GM19043 (cell line): ENCODE measurements around the gene TSSK3.

ENCODE experiments used
- ATAC-seq: cut with Tn5 transposase; IDR thresholded peaks from one replicate; pipeline ENCODE4 v1.9.1; 2021; ENCODE audit warnings: low read depth; ENCODE audit not compliant: unreplicated experiment

Gene TSSK3, protein sequence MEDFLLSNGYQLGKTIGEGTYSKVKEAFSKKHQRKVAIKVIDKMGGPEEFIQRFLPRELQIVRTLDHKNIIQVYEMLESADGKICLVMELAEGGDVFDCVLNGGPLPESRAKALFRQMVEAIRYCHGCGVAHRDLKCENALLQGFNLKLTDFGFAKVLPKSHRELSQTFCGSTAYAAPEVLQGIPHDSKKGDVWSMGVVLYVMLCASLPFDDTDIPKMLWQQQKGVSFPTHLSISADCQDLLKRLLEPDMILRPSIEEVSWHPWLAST

GRCh38 chr1:32362474-32363313 is at the start of gene TSSK3, which contains the start of gene FAM229A:
TSSK3 (plus strand) TSS chr1:32362539; CDS start chr1:32362702, 163 bp downstream.
FAM229A (minus strand) TSS chr1:32362485; CDS start chr1:32362091, 394 bp downstream.
- no peak for ATAC-seq

DNA sequence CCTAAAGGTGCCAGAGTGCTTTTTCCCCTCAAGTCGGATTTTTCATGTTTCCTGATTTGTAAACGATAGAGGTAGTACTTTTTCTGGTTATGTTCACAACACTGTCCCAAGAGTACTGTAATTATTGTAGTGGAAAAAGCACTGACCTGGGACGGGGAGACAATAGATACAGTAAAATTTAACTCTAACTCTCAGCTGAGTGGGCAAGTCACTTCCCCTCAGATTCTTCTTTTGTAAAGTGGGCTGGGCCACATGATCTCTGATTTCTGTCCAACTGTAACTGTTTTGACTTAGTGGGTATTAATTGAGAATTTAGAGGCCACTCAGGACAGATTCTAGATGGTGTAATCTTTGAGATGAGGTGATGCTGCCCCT is 45.4 kb upstream of the TSSK3 start:
- ATAC-seq, result peak; percentile 39

DNA sequence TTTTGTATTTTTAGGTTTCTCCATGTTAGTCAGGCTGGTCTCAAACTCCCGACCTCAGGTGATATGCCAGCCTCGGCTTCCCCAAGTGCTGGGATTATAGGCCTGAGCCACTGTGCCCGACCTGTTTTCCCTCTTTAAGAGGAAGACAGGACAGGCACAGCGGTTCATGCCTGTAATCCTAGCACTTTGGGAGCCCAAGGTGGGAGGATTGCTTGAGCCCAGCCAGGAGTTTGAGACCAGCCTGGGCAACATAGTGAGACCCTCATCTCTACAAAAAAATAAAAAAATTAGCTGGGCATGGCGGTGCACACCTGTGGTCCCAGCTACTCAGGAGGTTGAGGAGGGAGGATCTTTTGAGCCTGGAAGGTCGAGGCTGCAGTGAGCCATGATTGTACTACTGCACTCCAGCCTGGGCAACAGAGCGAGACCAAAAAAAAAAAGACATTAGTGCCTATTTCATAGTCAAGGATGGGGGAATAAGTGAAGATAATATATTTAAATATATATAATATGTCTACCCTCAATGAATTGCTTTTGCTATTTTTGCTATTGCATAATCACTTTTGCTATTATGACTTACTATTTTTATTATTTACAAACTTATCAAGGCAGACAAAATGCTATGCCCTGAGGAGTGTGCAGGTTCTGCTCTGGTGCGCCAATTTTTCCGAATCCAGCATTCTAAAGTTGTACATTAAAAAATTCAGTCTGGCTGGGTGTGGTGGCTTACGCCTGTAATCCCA is 44.0 kb upstream of the TSSK3 start:
- no peak for ATAC-seq

DNA sequence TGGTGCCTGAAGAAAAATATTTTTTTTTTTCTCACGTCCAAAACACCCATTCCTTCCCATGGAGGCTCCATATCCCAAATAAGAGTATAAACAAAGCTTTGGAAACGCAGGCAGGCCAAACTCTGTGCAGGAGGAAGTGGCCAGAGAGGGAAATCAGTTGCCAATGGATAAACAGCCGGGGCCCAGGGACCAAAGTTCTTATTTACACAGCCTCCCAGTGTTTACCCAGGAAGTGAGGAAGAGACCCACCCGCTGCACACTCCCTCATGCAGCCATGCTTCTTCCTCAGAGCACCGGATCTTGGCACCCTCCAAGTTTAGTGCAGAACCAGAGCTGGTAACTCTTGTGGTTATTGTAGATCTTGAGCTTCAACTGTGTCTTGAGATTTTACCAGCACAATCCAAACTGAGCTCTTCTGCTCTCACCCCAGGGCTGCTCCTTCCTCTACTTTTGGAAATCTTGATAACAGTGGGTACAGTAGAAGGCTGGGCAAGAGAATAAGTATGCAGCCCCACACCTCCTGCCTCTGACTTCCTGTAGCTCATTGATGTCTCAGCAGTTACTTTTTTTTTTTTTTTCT is 40.5 kb upstream of the TSSK3 start:
- no peak for ATAC-seq

GRCh38 chr1:32327204-32327603 is 35.1 kb upstream of the TSSK3 start:
- ATAC-seq, result no peak

GRCh38 chr1:32329931-32330466 is 32.3 kb upstream of the TSSK3 start:
- no peak for ATAC-seq

GRCh38 chr1:32330558-32331151 is 31.7 kb upstream of the TSSK3 start:
- ATAC-seq, result no peak

DNA sequence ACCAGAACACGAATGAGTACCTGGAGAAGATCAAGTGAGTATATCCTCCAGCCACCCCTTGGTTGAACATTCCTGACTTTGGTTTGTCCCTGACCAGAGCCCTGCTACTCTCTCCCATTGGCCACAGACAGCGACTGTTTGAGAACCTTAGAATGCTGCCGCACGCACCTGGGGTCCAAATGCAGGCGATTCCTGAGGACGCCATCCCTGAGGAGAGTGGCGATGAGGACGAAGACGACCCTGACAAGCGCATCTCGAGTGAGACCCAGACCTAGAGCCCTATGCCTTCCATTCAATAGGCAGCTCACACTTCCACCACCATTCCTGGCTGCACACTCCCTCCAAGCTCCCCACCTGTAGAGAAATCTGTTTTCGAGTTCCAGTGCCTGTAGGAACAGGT is 30.8 kb upstream of the TSSK3 start:
- no peak for ATAC-seq

GRCh38 chr1:32332290-32333079 is 29.9 kb upstream of the TSSK3 start:
- no peak for ATAC-seq

DNA sequence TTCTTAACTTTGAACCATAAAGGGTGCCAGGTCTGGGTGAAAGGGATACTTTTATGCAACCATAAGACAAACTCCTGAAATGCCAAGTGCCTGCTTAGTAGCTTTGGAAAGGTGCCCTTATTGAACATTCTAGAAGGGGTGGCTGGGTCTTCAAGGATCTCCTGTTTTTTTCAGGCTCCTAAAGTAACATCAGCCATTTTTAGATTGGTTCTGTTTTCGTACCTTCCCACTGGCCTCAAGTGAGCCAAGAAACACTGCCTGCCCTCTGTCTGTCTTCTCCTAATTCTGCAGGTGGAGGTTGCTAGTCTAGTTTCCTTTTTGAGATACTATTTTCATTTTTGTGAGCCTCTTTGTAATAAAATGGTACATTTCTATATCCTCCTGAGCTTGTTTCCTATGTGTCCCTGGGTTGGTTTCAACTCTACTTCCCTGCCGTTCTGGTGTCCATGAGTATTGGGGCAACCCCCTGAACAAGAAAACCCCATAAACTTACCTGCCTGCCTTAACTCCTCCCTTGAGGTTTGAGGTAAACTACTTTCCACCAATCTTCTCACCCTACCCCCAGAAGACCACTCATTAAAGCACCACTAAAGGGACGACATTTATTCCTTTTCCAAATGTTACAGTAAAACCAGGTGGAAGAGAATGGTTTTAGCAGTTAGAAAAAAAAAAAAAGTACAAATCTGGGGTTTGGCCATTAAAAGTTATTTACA is 28.9 kb upstream of the TSSK3 start:
- ATAC-seq, result no peak

DNA sequence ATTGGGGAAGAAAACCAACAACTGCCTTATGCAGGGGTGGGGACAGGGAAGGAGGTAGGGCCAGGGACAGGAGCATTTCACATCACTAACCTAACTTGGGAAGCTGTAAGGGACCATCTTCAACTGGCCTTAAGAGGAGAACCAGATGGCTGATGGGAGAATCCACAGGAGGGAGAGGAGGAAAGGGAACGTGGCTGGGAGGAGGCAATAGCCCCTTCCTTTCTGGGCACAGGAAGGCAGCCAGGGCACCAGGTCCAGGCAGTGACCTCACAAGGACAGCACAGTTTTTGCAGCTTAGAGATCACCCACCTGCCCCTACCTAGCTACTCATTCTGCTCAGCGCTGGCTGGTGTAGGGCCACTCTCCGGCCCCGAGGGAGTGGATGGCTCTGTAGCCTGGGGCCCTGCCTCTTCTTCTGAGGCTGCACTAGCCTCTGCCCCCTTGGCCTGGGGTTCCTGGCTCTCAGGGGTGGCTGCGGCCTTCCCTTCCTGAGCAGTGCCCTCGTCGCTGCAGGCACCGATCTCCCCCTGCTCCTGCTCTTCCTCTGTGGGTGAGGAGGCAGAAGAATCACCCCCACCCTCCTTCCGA is 28.0 kb upstream of the TSSK3 start:
- no peak for ATAC-seq

GRCh38 chr1:32334864-32335534 is 27.3 kb upstream of the TSSK3 start:
- ATAC-seq, result no peak

DNA sequence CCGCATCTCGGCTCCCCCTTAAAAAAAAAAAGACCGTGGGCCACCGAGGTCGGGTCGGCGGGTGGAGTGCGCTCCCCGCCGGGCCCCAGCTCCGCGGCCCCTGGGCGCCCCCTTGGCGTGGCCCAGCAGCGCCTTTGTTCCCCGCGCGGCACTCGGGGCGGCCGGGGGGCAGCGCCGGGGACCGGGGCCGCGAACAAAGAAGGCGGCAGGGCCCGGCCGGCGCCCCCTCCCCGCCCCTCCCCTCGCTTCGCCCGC is 26.9 kb upstream of the TSSK3 start:
- no peak for ATAC-seq

DNA sequence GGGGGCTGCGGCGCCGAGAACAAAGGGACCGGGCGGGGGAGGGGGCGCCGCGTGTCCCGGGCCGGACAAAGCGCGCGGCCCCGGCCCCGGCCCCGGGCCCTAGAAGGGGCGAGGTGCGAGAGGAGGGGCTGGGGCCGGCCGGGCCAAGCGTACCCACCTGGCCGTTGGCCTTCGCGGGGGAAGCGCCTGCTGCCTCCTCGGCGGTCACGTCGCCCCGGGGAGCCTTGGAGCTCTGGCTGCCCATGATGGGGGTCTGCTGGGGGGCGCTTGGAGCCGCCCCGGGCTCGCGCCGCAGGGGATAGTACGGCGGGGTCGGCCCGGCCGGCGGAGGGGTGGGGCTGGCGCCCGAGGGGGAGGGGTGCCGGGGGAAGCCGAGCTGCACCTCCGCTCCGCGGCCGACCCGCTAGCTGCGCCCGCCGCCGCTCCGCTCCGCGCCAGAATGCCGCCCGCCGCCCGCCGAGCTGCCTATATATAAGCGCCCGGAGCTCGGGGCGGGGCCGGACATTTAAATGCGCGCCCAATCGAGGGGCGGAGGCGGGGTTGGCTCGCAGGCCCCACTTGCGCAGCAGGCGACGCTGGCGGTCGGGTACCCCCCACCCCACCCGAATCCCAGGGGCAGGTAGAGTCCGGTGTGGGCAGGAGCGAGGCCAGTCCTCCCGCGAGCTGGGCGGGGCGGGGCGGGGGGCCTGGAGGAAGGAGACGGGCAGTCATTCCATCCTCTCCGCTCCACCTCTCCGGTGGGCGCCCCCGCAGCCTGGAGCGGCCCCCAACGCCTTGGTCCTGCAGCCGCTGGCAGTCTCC is 26.3 kb upstream of the TSSK3 start, which contains the start of gene MARCKSL1:
Gene MARCKSL1, minus strand, starts transcription at position 444 of the 801 bp plus-strand sequence. Its CDS starts 200 bp downstream, at position 244.
- peak; percentile 38 for ATAC-seq

- ATAC-seq, result no peak
Measured at GRCh38 chr1:32336591-32336932, 25.8 kb upstream of the TSSK3 start.

DNA sequence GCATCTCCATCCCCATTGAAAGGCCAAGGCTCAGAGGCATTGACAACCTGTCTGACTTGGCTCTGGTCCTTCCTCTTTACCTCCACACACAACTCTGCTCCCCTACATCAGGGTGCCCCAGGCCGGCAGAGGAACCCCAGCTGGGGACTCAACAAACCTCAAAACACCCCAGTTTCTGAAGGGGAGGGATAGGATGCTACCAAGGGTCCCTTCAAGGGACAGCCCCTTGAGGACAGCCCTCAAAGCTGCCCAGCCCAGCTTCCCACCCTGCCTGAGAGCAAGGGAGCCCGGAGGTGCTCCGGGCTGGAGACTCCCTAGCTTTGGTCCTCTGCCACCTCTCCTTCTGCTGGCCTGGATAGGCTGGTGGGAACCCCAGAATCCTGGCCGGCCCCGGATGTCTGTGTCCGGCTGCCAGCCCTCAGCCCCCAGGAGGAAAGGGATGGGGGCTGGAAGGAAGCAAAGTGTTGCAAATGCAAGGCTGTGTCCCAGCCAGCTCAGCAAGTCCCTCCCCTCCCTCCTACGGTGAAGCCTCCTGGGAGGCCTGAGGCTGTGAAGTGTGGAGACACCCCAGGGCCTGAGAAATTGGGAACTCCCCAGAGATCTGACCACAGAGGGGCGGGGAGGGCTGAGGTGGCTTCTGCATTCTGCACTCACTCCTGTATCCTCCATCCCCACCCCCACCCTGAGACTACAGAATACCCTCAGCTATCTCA is 25.2 kb upstream of the TSSK3 start:
- no peak for ATAC-seq
